Activated T-helper 9 cell treated with anti-CD3 and anti-CD28 coated beads, Interleukin-2, amount 50 U/mL, for 16 hours (primary cell): ENCODE results near the gene TNFRSF11A.

Experiments
- DNase-seq: peaks from one replicate; pipeline ENCODE4 v3.0.0-alpha.2; 2020; ENCODE audit warnings: low read depth

The TNFRSF11A gene

DNA sequence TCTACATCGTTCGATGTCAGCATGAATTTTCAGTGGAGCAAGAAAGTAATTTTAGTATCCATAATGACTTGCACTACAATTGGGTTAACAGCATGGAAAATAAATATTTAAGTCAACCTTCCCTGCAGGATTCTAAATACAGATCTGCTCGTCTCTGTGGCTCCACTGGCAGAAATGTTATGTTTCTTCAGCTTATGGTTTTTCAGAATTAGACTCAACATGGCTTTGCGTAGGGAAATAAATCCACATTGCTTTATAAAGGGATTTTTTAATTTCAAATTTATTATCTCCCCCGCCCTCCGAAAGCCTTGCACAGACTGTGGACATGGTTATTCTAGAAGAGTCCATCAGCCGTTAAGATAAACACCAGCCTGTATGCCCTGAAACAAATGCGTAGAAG, 18.2 kb downstream of the TNFRSF11A start:
- no peak for DNase-seq

DNA sequence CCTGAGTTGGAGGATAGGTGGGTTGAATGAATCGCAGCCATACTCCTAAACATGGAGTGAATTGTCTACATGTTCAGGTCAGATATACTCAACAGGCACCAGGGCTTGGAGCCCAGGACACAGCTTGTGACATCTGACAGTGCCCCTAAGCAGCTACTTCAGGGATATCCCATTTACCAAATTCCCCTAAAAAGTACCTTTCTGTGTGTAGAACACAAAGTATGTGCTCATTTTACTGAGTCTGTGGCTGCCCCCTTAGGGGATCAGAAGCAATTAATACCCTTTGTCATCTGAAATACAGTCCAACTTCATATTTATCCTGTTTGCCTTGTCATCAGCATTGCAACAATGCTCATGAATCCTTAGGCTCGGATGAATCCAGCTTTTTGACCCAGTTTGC, 20.8 kb downstream of the TNFRSF11A start:
- no peak for DNase-seq

DNA sequence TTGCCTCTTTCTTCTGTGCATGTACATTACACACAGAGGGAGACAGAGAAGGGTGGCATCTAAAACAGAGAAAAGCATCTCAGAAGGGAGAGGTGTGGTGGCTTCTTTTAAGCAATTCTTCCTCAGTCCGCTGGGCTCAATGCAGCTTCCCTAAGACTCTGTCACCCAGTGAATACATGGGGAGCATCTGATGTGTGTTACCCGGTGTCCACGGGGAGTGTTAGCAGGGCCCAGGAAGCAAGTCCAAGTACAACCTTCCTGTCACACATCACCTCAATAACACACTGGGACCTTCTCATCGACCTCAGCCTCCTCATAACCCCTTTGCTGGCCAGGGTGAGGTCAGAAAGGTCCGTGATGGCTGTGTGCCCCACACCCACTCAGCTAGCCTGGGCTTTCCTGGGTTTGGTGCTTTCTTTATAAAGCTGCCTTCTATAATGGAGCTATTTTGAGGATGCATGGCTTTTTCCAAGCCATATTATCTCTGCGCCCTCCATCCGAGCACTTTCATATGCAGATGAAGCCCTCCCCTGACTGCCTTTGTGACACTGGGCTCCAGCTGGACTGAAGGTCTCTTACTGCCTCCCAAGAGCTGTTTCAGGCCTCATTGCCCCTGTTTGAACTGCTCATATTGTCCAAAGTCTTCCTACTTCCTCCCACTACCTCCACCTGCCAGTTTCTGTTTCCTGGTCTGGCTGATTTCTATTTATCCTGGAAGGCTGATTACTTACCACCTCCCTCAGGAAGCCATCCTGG, 21.4 kb downstream of the TNFRSF11A start:
- no peak for DNase-seq

DNA sequence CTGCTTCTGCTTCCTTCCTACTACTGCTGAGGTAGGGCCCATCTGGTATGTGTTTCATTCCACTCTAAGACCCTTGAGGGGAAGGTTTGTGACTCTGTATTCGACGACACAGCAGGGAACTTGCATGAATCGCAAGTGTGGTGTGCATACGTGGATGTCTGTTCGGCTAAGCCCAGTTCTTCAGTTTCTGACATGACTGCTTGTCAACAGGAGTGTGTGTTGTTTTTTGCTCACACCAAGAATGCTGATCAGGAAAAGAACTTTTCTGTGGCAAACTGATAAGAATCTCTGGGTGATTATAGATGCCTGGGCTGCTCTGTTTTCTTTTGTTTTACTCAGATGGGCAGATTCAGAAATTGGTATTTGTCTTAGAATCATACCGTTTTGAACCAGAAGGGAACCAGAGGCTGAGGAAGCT, 22.0 kb downstream of the TNFRSF11A start:
- no peak for DNase-seq

DNA sequence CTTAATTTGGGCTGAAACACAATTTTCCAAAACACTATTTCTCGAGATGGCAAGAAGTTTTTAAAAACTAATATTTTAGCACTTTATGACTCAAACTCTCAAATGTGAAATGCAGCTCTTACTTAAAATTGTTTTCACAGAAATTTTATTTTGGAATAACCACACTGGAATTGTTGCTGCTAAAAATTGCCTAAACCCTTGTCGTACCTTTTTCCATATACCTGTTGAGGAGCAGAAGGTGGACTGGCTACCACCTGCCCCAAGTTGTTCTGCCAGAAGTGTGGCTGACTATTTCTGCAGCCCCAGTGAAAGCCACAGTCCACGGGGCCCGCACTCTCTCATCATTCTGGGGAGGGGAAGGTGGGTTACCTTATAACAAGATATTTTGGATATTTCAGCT, 23.4 kb downstream of the TNFRSF11A start:
- DNase-seq: no peak

DNA sequence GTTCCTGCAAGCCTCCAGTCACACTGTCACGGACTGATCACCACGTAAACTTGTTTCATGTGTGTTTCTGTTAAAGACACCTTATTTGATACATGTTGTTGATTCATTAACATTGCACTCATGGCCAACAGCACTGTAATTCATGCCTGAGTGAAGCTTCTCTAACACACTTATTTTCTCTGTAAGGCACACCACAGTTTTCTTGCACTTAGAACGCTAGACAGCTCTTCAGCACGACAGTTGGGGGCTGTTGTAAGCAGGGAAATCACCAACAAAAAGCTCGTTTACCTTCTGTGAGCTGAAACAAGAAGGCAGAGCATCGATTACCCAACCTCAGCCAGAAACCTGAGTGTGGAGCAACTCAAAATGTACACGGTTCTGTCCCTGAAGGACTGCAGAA, 28.1 kb downstream of the TNFRSF11A start:
- no peak for DNase-seq

DNA sequence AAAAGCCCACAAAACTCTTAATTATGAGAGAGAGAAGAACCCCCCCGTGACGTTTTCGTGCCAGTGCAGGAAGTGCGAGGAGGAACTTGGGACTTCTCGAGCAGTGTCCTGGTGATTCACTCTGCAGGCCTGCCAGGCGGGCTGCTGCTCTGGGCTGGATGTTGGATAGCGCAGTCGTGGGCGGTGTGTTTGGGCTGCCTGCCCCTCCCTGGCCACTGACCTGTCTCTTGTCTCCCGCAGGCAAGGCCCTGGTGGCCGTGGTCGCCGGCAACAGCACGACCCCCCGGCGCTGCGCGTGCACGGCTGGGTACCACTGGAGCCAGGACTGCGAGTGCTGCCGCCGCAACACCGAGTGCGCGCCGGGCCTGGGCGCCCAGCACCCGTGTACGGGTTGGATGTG, 29.0 kb downstream of the TNFRSF11A start:
- DNase-seq: no peak

DNA sequence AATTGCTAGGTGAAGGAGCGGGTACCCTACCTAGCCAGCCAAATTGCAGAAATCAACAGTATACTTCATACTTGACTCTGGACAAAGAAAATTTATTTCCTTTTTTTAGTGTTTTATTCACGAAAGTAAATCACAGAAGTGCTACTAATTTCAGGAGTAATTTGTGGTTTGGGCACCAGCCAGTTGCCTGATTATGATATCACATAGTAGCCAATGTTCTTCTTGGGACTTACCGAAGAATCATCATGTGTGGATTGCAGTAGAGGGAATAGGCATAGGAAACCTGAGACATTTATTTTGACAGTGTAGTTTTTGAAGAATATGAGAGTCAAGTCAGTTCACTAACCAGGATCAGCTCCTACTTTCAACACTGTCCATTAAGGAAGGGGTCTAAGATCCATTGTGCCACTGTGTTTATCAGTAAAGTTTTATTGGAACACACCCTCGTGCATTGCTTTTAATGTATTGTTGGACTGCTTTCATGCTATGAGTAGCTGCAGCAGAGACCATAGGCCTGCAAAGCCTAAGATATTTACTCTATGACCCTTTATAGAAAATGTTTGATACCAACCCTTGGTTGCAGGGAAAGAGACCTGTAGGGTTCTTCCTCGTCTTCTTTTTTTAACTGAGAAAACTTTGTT, 32.1 kb downstream of the TNFRSF11A start:
- no peak for DNase-seq

DNA sequence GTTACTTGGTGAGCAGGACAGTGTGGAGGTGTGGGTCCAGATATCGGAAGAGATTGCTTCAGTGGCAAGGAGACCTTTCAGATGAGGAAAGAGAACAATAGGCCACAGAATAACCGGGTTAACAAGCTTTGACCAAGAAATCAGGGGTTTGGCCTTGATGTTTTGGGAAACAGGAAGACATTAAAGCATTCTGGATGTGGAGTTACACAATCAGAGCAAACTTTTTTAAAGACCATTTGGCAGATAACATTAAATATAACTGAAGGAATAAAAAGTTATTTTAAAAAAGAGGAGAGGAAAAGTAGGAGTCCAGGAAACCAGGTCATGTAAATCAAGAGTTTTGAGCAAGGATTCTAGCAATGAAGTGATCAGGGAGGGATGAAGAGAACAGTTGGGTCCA, 35.7 kb downstream of the TNFRSF11A start:
- DNase-seq: no peak

DNA sequence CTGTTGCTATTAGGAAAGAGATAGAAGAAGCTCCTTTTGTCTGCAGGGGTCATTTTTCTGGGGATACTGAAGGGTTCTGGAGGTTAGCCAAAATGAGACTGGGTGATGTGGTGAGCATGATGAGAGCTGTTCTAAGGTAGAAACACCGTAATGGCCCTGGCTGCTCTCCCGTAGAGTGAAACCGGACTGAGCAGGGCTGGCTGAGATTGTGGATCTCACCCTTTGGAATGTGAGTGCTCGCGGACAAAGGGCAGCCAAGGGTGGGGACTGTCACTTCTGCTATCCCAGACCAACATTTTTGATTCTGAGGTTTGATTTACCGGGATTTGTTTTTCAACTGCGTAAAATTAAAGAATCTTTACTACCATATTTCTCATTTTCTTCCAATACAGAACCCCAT, 36.2 kb downstream of the TNFRSF11A start:
- no peak for DNase-seq

DNA sequence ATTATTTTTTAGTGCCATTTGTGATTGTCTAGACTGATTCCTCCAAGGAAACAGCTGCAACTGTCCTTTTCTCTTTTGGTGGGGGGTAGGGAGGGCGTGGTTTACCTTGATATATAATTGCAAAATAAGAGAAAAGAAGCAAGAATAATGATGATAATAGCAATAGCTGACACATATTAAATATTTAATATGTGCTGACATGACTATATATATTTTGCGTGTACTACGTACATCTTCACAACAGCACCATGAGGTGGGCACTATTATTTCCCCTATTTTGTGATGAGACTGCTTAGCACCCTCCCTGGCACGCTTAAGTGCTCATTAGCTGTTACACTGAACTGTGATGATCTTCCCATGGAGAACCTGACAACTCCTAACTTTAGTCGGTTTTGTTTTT, 39.4 kb downstream of the TNFRSF11A start:
- no peak for DNase-seq

DNA sequence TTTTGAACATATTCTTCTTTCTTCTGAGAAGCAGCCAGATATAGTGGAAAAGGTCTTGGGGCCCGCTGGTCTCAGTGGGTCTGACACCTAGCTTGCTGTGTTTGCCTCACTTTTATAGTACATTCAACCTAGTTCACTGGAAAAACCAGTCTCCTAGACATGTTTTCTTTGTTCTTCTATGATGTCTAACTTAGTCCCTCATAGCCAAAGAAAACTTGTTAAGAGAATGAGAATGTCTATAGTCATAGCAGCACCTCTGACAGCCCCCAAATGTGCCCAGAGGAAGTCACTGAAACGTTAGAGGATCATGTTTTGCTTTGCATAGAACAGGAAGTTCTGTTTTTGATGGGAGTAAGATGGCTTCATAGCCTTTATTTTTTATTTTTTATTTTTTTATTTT, 40.3 kb downstream of the TNFRSF11A start:
- DNase-seq: no peak

DNA sequence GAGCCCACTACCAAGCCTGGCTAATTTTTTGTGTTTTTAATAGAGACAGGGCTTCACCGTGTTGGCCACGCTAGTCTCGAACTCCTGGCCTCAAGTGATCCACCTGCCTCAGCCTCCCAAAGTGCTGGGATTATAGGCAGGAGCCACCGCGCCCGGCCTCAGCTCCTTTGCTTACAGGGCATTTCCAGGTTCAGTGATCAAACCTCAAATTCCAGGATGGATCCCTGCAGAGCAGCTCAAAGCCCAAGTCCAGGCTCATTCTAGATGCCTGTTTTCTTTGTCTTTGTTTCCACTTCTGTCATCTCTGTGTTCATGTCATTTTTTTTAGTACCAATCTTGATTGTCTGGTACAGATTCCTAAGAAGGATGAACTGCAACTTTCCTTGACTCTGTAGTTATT, 41.9 kb downstream of the TNFRSF11A start:
- no peak for DNase-seq

DNA sequence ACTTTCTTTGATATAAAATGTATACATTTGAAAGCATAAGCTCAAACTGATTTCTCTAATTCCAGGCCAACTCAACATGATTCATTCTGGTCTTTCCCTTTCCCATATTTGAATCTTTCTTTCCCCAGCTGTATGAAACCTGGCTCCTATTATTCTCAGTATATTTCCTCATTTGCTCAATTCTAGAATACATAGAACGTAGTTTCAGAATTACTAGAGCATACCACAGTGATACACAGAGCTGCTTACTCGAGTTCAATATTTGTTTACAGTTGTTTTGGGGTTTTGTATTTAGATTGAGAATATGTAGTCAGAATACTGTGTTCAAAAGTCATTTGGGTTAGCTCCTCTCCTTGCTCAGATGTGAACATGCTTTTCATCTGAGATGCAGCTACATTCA, 43.0 kb downstream of the TNFRSF11A start:
- DNase-seq: no peak

DNA sequence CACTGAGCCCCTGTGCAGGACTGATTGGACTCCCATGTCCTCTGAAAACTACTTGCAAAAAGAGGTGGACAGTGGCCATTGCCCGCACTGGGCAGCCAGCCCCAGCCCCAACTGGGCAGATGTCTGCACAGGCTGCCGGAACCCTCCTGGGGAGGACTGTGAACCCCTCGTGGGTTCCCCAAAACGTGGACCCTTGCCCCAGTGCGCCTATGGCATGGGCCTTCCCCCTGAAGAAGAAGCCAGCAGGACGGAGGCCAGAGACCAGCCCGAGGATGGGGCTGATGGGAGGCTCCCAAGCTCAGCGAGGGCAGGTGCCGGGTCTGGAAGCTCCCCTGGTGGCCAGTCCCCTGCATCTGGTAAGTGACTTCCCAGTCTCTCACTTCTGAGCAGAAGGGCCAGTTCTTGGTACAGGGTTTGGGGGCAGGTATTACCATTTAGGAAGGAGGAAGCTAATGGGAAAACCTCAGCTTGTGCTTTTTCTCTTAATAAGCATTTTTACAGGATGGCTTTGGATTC, 44.1 kb downstream of the TNFRSF11A start:
- no peak for DNase-seq

DNA sequence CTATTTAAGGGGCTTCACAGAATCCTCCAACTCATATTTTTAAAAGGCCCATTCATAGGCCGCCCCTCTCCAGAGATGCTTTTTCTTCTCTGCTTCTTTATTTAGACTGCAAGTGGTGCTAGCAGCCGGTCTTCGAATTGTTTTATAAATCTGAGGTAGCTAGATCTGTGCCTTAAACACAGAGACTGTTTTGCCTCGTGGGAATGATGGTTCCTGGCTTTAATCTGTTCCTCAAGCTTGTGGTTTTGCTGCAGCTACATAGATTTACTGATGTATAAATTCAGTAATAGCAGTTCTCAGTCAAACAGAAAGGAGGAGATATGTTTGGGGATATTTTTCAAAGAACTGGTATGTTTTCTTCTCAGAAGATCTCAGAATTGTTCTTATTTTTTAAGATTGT, 45.3 kb downstream of the TNFRSF11A start:
- no peak for DNase-seq

DNA sequence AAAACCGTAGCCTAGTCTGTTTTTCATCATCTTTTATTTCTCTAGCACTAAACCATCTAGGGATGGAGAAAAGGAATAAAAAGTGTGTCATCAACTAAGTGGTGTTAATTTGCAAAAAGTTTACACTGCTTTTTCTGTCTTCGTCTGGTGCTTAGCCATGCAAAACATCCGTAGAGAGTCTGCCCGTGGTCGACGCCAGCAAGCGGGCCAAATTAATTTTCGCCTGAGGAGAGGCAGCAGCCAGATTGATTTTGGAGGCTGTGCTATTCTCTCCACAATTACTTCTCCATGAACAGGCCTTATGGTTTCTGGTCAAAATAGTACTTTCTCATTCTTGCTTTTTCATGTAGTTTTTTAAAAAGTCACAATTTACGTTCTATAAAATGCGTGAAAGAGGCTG, 46.3 kb downstream of the TNFRSF11A start:
- DNase-seq: no peak

DNA sequence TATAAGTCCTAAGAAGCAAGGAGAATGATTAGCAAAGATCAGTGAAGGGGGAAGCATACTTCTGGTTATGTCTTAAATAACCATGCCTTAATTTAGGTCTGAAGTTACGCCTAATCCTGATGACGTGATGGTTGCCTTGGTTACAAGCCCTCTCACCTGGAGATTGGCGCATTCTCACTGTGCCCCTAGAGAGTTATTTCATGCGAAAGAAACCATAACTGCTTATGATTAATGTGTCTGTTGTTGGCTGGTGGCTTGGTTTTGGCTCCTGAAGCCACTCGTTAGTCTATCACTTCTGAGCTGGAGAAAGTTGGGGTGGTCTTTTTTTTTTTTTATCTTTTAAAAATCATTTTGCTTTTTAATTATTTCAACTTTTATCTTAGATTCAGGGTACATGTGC, 47.0 kb downstream of the TNFRSF11A start:
- no peak for DNase-seq

DNA sequence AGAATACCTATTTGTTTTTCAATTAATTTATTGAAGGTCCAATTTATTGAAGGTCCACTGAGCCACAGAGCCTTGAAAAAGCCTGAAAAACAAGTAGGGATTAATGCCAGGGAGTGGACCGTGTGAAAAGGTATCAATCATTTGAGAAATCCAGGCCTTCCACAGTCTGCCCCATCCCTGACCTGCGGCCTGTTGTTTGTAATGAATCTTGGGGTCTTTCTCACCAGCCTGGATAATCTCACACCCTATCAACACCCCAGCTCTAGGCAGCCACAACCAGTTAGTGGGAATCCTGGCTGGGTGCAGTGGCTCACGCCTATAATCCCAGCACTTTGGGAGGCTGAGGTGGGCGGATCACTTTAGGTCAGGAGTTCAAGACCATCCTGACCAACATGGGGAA, 47.8 kb downstream of the TNFRSF11A start:
- no peak for DNase-seq

DNA sequence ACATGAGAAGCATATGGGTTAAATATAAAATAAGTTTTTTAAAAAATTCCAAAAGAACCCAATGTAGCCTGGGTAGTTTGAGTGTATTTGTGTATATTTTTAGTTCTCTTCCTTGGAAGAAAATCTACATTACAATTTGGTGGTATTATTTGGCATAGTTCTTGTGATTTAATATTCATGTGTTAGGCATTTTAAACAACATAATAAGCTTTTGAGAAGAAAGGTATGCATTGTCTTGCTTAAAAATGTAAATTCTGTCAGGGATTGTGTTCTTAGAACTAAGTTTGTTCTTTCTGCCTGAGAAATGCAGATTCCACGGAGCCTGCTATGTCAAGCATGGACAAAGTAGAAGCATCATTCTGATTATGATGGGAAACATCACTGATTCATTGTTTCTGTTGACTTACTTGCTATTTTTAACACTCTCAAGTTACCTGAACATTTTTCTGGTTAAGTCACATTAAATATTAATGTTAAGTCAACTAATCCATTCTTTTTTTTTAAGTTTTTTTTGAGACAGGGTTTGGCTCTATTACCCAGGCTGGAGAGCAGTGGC, 49.4 kb downstream of the TNFRSF11A start:
- DNase-seq: no peak

DNA sequence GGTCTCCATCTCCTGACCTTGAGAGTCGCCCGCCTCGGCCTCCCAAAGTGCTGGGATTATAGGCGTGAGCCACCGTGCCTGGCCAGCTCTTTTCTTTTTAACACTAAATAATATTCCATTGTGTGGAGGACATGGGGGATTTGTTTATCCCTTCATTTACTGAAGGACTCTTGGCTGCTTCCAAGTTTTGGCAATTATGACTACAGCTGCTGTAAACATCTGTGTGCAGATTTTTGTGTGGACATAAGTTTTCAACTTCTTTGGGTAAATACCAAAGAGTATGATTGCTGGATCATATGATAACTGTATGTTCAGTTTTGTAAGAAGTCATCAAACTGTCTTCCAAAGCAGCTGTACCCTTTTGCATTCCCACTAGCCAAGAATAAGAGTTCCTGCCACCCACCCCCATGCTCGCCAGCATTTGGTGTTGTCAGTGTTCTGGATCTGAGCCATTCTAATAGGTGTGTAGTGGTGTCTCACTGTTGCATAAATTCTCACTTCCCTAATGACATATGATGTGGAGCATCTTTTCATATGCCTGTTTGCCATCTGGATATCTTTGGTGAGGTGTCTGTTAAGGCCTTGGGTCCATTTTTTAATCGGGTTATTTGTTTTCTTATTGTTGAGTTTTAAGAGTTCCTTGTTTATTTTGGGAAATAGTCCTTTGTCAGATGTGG, 52.2 kb downstream of the TNFRSF11A start:
- no peak for DNase-seq

DNA sequence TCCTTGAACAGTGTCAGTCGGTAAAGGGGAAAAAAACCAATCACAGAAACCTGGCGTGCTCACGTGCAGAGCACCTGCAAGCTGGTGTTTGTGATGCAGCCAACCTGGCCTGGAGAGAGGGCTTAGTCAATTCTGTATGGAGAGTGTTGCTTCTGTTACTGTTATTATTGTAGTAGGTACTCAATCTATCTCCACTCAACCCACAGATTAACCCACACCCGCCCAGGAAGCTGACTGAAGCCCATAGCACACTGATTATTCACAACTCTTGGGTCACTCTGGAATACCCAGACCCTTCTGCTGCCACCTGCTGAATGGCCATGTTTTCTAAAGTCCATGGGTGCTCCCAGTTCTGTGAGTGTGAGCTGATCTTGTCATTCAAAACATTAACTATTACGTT, 53.9 kb downstream of the TNFRSF11A start:
- DNase-seq: no peak

DNA sequence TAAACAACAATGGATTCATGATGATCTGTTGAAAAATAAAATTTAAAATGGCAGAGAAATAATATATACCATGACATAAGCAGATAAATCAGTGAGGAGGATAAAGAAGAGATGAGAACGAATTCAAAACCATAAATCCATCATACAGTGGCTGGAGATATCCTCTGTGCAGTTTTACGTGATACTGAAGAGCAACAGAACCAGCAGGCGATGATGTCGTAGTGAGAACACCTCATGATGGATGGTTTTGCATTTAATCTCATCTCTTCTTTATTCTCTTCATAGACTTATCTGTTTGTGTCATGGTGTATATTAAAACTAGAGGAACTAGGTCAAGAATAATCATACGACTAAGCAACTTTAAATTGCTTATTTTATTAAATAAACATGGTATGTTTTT, 56.3 kb downstream of the TNFRSF11A start:
- DNase-seq: no peak
